HG03039 (cell line): ENCODE data around the gene CHTF8.
"Not testable (repeated sequence)": the region's sequence is repeated elsewhere in the genome, so short reads cannot be mapped to it uniquely, and the experiment has no call there.

ENCODE experiments used
- ATAC-seq: cut with Tn5 transposase; IDR thresholded peaks from one replicate; pipeline ENCODE4 v1.9.1; 2021; ENCODE audit warnings: mild to moderate bottlenecking, moderate library complexity; ENCODE audit not compliant: unreplicated experiment

The CHTF8 gene

DNA sequence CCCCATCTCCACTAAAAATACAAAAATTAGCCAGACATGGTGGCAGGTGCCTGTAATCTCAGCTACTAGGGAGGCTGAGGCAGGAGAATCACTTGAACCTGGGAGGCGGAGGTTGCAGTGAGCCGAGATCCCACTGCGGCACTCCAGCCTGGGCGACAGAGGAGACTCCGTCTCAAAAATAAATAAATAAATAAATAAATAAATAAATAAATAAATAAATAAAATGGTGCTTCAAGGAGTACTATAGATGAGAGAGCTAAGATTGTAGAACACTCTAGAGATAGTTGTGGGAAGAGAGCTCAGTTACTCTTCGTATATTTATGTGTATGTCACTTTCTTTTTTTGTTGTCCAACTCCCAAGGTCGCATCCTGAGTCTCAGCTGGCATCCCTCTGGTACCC lies 7.1 kb upstream of the CHTF8 start:
- not testable (repeated sequence) for ATAC-seq

DNA sequence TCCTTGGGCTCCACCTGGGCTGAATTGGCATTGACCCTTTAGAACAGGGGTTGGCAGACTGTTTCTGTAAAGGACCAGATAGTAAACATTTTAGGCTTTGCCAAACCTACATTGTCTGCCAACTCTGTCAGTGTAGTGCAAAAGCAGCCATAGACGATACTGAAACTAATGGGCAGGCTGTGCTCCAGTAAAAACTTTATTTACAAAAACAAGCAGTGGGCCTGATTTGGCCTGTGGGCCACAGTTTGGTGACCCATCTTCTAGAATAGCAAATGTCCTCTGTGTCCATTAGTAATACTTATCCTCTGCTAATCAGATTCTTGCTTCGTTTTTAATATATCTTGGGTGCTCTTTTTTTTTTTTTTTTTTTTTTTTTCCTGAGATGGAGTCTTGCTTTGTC lies 6.2 kb upstream of the CHTF8 start:
- ATAC-seq = no peak

DNA sequence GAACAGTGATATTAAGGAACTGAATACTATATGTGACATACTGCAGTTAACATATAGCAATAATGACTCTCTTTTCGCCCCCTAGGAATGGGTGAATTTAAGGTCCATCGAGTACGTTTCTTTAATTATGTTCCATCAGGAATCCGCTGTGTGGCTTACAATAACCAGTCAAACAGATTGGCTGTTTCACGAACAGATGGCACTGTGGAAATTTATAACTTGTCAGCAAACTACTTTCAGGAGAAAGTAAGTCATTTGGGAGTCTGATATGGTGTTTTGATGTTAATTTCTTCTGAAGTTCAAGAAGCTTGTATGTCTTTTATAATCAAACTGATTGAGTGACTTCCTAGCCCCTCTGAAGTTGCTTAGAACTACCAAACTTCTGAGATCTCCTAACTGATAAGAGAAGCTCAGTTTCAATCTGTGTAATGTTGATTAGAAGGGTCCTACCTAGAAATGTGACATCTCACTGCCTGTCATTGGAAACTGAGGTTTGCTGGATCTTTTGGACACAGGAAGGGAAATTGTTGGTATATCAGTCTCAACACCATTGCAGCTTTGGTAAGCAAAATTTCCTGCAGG lies 1.1 kb upstream of the CHTF8 start:
- ATAC-seq = no peak

DNA sequence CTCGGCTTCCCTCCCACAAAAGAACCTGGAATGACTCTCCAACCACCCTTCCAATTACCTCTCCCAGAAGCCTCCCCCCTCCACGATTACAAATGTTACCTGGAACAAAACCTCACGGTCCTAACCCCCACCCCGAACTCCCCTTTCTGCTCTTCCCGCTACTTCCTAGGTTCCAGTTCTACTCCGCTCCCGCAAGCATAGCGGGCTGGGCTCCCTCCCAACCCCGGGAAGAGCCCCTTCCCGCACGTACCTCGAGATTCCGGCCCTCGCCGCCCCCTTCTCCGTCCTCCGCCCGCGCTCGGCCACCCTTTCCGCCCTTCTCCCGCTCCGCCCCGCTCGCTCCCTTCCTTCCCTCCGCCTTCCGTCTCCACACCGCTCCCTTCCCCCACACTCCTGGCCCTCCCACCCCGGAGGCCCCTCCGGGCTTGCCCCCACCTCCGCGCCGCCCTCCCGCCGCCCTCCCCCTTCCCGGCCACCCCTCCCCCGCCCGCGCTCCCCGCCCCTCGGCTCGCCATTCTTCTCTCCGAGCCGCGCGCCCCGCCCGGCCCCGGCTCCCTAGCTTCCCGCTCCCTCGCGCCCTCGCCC lies 457 bp downstream of the CHTF8 start:
- peak; percentile 42 for ATAC-seq

DNA sequence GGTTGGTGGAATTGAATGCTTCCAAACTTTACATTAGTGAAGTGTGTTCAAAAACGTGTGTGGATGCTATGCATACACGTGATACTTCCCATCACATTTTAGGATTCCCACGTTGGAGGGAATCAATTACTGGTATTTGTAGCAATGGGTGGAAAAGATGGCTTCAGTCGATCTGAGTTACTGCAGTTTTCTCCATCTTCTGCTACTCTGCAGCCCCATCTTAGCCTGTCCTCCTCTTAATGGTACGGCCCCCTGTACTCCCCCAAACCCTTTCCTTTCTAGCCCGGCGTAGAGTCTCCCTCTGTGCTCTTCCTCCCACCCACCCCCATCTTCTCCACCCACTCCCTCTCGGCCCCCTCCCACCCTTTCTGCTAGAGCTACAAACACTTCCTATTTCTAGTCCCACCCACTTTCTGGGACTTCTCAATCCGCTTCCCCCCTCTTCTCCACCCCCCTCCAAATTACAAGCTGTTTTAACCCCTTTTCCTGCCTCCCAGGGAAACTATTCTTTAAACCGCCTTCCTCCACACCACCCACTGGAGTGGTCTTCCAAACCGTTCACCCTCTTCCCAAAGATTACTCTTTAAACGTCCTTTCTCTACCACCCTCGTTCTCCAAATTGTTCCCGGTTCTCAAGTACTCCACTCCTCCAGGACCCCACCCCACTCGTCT lies 1.1 kb downstream of the CHTF8 start:
- ATAC-seq = no peak

DNA sequence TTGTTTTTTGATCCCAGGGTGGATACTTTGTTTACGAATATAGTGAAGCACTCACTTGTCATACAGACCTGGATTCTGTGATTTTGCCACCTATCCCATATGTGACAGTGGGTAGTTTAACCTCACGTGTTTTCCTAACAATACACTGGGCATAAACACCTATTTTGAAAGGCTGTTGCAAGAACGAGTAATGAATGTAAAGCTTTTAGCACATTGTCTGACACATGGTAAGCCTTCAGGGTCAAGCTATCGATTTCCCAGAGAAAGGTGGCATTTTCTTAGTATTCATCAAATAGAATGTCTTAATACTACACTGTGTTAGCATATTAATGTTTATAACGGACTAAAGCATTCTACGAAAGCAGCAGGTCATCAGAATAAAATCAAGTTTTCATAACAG lies 1.9 kb downstream of the CHTF8 start:
- no peak for ATAC-seq

DNA sequence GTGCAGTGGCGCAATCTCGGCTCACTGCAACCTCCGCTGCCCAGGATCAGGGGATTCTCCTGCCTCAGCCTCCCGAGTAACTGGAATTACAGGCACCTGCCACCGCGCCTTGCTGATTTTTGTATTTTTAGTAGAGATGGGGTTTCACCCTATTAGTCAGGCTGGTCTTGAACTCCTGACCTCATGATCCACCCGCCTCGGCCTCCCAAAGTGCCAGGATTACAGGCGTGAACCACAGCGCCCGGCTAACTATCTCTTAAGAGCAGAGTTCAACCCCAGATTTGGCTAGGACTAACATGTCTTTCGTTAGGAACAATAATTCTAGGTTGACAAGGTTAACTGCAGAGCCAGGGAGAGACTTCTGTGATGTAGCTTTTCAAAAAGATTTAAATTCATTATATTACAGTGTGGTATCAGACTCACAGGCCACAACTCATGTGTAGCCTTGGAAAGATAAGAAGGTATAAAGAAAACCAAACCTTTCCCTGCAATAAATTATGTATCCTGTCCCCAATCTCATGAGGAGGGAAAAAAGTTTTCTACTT lies 4.3 kb downstream of the CHTF8 start:
- ATAC-seq = no peak

DNA sequence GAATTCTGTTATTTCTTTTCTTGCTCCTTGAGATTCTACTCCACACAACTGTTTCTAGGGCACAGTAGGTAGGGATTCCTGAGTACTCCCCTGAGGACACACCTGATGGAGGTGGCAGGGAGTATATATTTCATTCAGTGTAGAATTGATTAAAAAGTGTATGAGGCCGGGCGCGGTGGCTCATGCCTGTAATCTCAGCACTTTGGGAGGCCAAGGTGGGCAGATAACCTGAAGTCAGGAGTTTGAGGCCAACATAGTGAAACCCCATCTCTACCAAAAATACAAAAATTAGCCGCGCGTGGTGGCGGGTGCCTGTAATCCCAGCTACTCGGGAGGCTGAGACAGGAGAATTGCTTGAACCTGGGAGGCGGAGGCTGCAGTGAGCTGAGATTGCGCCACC lies 5.6 kb downstream of the CHTF8 start:
- not testable (repeated sequence) for ATAC-seq

DNA sequence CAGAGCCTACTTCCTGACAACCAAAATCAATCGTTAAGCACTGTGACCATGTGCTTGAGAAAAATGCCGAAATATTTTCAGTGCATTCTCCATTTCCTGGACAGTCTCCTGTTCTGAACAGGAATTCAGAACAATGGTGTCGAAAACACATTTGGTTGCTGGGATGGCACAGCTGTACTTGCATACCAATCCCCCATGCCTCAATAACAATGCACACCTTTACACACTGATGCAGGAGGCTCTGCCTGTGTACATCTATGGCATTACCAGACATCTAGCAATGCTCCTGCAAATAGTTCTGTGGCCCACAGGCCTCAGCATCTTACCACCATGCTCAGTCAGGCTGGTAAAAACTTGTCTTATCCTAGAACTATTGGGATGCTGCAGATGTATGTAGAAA lies 6.2 kb downstream of the CHTF8 start:
- no peak for ATAC-seq

DNA sequence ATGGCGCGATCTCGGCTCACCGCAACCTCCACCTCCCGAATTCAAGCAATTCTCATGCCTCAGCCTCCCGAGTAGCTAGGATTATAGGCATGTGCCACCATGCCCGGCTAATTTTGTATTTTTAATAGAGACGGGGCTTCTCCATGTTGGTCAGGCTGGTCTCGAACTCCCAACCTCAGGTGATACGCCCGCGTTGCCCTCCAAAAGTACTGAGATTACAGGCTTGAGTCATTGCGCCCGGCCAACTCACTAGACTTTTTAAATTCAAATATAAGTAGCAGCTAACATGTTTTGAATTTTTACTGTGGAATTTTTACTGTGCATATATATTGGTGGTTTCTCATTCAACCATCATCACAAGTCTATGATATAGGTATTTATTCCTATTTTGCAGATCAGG lies 7.4 kb downstream of the CHTF8 start:
- ATAC-seq = not testable (repeated sequence)

DNA sequence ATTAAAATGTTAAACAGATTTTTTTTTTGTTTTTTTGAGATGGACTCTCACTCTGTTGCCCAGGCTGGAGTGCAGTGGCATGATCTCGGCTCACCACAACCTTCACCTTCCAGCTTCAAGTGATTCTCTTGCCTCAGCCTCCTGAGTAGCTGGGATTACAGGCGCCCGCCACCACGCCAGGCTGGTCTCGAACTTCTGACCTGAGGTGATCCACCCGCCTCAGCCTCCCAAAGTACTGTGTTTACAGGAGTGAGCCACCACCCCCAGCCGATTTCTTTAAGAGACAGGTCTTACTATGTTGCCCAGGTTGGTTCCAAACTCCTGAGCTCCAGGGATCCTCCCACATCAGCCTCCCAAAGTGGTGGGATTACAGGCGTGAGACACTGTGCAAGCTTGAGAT lies 8.0 kb downstream of the CHTF8 start:
- ATAC-seq = not testable (repeated sequence)

DNA sequence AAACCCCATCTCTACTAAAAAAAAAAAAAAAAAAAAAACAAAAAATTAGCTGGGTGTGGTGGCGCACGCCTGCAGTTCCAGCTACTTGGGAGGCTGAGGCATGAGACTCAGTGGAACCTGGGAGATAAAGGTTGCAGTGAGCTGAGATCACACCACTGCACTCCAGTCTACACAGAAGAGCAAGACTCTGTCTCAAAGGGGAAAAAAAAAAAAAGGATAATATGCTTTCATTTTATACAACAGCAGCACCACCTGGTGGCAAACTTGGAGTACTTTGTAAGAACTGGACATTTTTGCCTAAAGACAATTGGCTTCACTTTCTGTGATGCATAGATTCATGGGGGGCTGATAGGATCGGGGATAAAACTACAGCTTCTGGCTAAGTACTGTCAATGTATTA lies 8.5 kb downstream of the CHTF8 start:
- ATAC-seq = no peak

DNA sequence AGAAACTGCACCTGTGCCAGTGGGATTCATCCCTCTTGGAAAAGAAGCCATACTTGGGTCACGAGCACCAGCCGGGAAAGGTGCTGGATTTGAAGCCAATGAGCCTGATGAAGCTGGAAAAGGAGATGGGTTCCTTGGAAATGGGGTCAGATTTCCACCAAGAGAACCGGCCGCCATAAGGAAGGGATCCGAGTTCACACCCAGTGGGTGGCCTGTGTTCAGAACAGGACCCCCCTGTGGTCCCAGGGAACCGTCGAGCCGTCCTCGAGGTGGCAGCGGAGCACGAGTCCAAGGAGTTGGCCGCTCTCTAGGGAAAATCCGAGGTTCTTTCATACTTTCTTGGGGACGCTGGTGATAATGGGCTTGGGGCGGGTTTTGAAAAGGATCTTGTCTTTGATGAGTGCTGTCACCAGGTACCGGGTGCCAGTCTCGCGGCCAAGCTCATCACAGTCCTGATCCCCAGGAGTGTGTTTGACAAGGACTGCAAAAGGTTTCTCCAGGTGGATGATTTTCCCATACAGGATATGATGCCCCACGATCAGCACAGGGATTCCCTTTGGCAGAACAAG lies 12.2 kb downstream of the CHTF8 start:
- ATAC-seq = no peak

DNA sequence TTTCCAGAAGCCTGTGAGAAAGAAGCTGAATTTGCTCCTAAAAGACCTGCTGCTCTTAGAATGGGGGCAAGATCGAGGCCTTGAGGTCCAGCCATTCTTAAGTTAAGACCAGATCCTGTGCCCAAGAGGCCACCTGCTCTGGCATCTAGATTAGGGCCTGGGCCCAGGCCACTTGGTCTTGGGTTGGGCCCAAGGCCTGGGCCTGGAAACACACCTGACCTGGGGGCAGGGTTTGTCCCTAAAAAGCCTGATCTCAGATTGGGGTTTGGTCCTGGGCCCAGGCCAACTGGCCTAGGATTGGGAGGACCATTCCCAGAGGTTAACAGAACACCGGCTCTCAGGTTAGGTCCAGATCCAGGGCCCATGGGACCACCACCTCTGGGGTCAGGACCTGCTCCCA lies 12.9 kb downstream of the CHTF8 start:
- ATAC-seq = no peak

DNA sequence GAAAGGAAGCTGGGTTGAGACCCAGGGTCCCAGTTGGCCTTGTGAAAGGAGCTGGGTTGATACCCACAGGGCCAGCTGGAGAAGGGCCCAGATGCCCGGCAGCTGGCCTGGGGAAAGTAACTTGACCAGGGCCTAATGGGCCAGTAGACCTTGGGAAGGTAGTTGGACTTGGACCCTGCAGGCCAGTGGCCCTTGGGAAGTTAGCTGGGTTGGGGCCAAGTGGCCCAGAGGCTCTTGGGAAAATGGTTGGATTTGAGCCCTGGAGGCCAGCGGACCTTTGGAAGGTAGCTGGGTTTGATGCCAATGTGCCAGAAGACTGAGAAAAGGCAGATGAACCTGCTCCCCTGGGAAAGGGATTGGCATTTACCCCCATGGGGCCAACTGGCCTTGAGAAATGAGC lies 13.4 kb downstream of the CHTF8 start:
- no peak for ATAC-seq

DNA sequence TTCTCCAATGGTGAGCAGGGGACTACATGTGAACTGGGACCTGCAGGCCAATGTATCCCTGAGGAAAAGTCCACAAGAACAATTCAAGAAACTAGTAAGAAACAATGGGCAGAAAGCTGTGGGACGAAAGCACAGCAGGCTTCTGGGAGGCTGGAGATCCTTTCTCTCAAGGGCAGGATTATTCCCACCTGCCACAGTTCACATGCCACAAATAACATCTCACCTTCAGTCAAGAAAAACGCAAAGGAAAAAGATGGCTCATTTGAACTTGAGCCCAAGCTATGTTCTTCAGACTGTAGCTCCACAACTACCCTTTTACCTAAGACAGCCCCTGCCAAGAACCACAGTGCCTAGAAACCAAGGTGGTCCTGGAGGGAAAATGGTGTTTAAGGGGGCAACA lies 13.9 kb downstream of the CHTF8 start:
- ATAC-seq = no peak

DNA sequence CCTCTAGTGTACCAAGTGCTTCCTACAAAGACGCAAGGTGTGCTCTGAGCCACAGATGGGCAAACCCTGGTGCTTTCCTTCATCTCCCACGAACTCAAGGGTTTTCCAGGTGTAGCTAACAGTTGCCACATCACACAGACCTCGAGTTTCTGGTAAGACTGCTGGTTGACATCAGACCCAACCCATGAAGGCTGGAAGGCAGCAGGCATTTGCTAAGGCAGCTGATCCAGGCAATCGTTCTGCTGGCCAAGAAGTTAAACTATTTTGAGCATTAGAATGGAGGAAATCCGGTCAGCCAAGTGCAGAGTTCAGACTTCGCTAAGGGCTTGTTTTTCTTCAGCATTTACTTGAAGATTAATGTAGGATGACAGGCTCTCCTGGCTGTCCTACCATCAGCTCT lies 15.5 kb downstream of the CHTF8 start:
- no peak for ATAC-seq

DNA sequence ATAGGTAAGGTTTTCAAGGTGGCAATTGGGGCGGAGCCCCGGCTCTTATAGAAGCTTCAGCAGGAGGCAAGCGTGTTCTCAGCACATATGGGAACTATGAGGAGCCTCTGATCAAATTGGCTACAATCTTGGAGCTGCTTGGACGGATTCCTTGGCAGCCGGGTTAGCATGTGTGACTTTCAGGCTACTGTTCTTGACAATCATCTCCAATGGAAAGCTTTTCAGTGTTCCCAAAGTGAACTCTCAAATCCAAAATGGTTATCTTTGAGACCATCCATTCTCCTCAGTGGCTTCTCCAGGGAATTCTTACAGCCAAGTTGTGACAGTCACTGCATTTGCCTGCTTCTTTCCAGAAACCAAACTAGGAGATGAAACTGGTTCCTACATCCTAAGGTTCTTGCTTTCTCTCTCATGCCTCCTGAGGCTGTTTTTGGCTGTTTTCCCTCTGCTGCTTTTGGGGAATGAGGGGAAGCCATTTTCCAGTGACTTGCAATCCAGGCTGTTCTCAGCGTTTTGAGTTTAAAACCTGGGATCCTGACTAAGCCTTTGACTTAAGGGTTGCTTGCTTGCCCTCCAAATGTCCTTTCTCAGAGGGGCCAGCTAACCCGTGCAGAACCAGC lies 16.0 kb downstream of the CHTF8 start:
- no peak for ATAC-seq

DNA sequence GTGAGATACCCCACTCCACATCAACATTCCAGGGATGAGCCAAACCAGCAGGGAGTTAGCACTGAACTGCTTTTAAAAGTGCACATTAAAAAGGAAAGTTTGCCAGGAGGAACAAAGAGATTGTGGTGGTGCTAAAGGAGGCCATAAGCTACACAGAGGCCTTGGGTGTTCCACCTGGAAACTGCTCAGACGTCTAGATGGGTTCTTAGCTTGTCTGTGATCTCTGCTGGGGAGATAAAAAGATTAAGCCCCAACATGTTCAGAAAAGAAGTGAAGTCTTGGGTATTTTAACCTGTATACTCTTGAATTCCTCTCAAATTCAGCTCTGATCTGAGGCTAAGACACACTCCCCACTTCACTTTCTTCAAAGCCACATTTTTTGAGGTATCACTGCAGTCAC lies 16.6 kb downstream of the CHTF8 start:
- ATAC-seq = no peak

DNA sequence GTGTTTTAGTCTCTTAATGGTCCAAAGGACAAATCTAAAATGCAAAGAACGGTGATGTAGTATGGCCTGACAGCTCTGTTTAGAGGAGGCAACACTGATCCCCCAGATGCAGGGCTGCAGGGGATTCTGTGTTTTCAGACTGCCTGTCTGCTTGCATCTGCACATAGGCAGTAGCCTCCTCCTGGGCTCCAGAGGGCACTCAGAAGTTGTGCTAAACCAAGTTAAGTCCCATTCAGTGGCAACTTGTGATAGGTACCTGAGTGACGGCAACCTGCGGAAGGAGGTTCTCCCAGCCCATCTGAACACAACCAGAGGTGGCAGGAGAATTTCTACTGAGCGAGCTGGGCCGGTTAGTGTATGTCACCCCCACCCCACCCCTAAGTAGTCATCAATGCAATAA lies 17.0 kb downstream of the CHTF8 start:
- no peak for ATAC-seq

DNA sequence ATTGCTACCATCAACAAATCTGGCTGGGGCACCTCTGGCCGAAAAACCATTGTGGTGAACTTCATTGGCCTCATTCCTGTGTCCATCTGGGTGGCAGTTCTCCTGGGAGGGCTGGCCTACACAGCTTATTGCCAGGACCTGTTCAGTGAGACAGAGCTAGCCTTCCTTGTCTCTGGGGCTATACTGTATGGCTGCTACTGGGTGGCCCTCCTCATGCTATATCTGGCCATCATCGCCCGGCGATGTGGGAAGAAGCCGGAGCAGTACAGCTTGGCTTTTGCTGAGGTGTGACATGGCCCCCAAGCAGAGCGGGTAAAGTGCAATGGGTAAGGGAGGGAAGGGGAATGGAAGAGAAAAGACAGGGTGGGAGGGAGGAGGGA lies 17.4 kb downstream of the CHTF8 start:
- ATAC-seq = no peak
